Endothelial cell (in vitro differentiated cells): Measurements from ENCODE around the gene DHRS11. TPM values are rescaled to one million over a fixed set of nuclear protein-coding genes. Genes with fewer than 3 reads are reported as not detected.
A peak's percentile ranks its signal among the peaks of the same experiment; 100 is the strongest.

Source experiments
- DNase-seq: peaks from one replicate; pipeline ENCODE4 v3.0.0; 2021; ENCODE audit warnings: low spot score
- H3K27ac Mint-ChIP-seq: one replicate; pipeline ENCODE4 v1.8.0; 2021; ENCODE audit warnings: mixed read lengths, inconsistent platforms; ENCODE audit not compliant: unreplicated experiment
- H3K27me3 Mint-ChIP-seq: one replicate; pipeline ENCODE4 v1.8.0; 2021; ENCODE audit warnings: mild to moderate bottlenecking, moderate library complexity, mixed read lengths, inconsistent platforms; ENCODE audit not compliant: unreplicated experiment
- H3K36me3 Mint-ChIP-seq: one replicate; pipeline ENCODE4 v1.8.0; 2021; ENCODE audit warnings: mild to moderate bottlenecking, low read depth, mixed read lengths, inconsistent platforms; ENCODE audit not compliant: unreplicated experiment
- H3K4me1 Mint-ChIP-seq: one replicate; pipeline ENCODE4 v1.8.0; 2021; ENCODE audit warnings: mild to moderate bottlenecking, mixed read lengths, inconsistent platforms; ENCODE audit not compliant: unreplicated experiment
- H3K4me3 Mint-ChIP-seq: one replicate; pipeline ENCODE4 v1.8.0; 2021; ENCODE audit warnings: mild to moderate bottlenecking, mixed read lengths, inconsistent platforms; ENCODE audit not compliant: unreplicated experiment
- H3K9me3 Mint-ChIP-seq: one replicate; pipeline ENCODE4 v1.8.0; 2021; ENCODE audit warnings: mixed read lengths, inconsistent platforms; ENCODE audit not compliant: unreplicated experiment
- total RNA-seq: library from RNA; stranded (reverse); fragmentation: NEBNext Ultra II Directional; extraction: Animal tissue kit (Norgen Biotek cat#: 25700); gene quantifications from one replicate; pipeline ENCODE4 v1.2.1, GENCODE V29; 2021; ENCODE audit not compliant: unreplicated experiment
- TF ChIP-seq, protein P1 (sequence below): fragments of 200-600 bp; sonication (generic); IDR thresholded peaks from one replicate; pipeline ENCODE4 v1.5.0; 2021; ENCODE audit warnings: antibody characterized with exemption; ENCODE audit not compliant: unreplicated experiment

Gene DHRS11
- total RNA-seq, 1 donor from 2014 or later, result 3.9 TPM

GRCh38 chr17:36592716-36593321 lies 1.1 kb downstream of the DHRS11 start:
- no peak overlapping the region for H3K27ac Mint-ChIP-seq
- H3K9me3 Mint-ChIP-seq, result no peaks in the 10 kb centered on the region
- TF ChIP-seq, protein P1, sequence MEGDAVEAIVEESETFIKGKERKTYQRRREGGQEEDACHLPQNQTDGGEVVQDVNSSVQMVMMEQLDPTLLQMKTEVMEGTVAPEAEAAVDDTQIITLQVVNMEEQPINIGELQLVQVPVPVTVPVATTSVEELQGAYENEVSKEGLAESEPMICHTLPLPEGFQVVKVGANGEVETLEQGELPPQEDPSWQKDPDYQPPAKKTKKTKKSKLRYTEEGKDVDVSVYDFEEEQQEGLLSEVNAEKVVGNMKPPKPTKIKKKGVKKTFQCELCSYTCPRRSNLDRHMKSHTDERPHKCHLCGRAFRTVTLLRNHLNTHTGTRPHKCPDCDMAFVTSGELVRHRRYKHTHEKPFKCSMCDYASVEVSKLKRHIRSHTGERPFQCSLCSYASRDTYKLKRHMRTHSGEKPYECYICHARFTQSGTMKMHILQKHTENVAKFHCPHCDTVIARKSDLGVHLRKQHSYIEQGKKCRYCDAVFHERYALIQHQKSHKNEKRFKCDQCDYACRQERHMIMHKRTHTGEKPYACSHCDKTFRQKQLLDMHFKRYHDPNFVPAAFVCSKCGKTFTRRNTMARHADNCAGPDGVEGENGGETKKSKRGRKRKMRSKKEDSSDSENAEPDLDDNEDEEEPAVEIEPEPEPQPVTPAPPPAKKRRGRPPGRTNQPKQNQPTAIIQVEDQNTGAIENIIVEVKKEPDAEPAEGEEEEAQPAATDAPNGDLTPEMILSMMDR, result no peak
- H3K4me1 Mint-ChIP-seq, result peaks cover 13% of the 10 kb centered on the region
- DNase-seq, result no peak
- peak overlapping the region; percentile 82 for H3K4me3 Mint-ChIP-seq
- H3K36me3 Mint-ChIP-seq, result peaks cover 18% of the 10 kb centered on the region
- H3K27me3 Mint-ChIP-seq, result peaks cover 5% of the 10 kb centered on the region

- Mint-ChIP-seq H3K4me1 (peaks cover 13% of the 10 kb centered on the region), H3K27ac (no peak overlapping the region), H3K9me3 (no peaks in the 10 kb centered on the region), H3K36me3 (peaks cover 18% of the 10 kb centered on the region), H3K4me3 (no peak overlapping the region), H3K27me3 (peaks cover 5% of the 10 kb centered on the region)
- no peak for DNase-seq
- TF ChIP-seq, protein P1, result no peak
These were observed 2.1 kb downstream of the DHRS11 start for GRCh38 chr17:36593656-36594316.

DNA sequence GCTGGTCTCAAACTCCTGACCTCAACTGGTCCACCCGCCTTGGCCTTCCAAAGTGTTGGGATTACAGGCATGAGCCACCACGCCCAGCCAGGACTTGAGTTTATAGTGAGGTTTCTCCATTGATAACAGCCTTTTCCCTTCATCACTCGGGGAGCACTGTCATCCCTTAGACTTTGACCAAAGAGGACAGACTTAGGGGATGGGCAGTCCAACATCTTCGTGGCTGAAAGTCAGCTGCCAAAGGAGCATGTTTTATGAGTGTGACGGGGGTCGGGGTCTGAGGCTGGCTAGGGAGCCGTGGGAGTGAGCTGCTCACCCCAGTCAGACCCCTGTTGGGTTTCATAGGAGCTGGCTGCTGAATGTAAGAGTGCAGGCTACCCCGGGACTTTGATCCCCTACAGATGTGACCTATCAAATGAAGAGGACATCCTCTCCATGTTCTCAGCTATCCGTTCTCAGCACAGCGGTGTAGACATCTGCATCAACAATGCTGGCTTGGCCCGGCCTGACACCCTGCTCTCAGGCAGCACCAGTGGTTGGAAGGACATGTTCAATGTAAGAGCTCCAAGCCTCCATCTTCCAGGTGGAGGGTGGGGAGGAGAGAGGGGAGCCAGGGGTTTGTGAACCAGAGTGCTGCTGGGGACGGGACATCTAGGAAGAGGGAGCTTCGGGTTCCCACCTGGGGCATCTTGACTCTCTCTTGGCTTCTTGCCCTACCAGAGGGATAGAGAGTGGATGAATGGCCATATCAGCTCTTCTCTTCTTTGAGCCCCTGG lies 3.1 kb downstream of the DHRS11 start:
- Mint-ChIP-seq H3K36me3 (peaks cover 13% of the 10 kb centered on the region), H3K4me3 (no peak overlapping the region), H3K27ac (no peak overlapping the region), H3K27me3 (peaks cover 5% of the 10 kb centered on the region), H3K4me1 (peaks cover 13% of the 10 kb centered on the region), H3K9me3 (no peaks in the 10 kb centered on the region)
- TF ChIP-seq, protein P1, result no peak
- no peak for DNase-seq

DNA sequence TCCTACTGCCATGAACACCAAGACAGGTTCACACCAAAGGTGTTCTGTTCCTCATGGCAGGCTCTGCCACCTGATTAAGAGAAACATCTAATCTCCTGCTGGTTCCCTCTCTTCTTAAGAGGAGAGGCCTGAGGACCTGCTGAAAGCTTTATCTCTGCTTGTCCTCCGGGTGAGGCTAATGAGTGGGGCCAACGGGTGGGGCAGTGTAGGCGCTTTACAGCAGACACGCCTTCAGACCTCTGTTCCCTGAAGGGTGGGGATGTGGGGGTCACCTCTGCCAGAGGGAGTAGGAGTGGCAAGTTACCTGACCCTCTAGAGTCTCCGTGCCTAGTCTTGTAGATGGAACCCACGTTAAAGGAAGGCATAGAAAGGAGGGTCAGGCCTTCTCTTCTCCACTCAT lies 5.5 kb downstream of the DHRS11 start:
- DNase-seq, result no peak
- H3K9me3 Mint-ChIP-seq, result no peaks in the 10 kb centered on the region
- H3K27ac Mint-ChIP-seq, result no peak overlapping the region
- H3K4me3 Mint-ChIP-seq, result no peak overlapping the region
- TF ChIP-seq, protein P1, result no peak
- peaks cover 19% of the 10 kb centered on the region for H3K4me1 Mint-ChIP-seq
- H3K36me3 Mint-ChIP-seq, result peaks cover 4% of the 10 kb centered on the region
- H3K27me3 Mint-ChIP-seq, result peaks cover 4% of the 10 kb centered on the region
